ENCODE data around the gene ECT2.

- TF ChIP-seq ZNF384 (IDR thresholded peaks at IDR 0.05): no peak
- no peak for TF ChIP-seq FOXK2 (IDR thresholded peaks at IDR 0.05)
- no peak for TF ChIP-seq NFRKB (IDR thresholded peaks at IDR 0.05)
- no peak for TF ChIP-seq FOXA1 (IDR thresholded peaks at IDR 0.05)
- TF ChIP-seq BHLHE40 (IDR thresholded peaks at IDR 0.05; ENCODE audit: borderline replicate concordance): no peak
- TF ChIP-seq TARDBP (IDR thresholded peaks at IDR 0.05): no peak
- TF ChIP-seq FOXM1 (IDR thresholded peaks at IDR 0.05; ENCODE audit: borderline replicate concordance): no peak
- TF ChIP-seq SP1 (IDR thresholded peaks at IDR 0.05): no peak
Measured at GRCh38 chr3:172840913-172841312, 90.4 kb downstream of the ECT2 start.

Data from HEK293T (cell line).